ENCODE measurements around the gene KIFC3. TPM values are rescaled to one million over a fixed set of nuclear protein-coding genes. Genes with fewer than 3 reads are reported as not detected.
"Not testable (repeated sequence)": the region's sequence is repeated elsewhere in the genome, so short reads cannot be mapped to it uniquely, and the experiment has no call there.

The KIFC3 gene
- total RNA-seq, 1 donor from 2014 or later = 55.3 TPM

GRCh38 chr16:57752203-57752580 is 50.1 kb downstream of the KIFC3 start:
- DNase-seq (ENCODE audit: missing footprints) = peak; percentile 49
- no peak for ATAC-seq
- intact Hi-C loops (cut with DNase I) = loop anchor here (10.0 kb wide), 1 partner anchor 253 kb away; the partner anchor contains the start of genes USB1 and ZNF319

DNA sequence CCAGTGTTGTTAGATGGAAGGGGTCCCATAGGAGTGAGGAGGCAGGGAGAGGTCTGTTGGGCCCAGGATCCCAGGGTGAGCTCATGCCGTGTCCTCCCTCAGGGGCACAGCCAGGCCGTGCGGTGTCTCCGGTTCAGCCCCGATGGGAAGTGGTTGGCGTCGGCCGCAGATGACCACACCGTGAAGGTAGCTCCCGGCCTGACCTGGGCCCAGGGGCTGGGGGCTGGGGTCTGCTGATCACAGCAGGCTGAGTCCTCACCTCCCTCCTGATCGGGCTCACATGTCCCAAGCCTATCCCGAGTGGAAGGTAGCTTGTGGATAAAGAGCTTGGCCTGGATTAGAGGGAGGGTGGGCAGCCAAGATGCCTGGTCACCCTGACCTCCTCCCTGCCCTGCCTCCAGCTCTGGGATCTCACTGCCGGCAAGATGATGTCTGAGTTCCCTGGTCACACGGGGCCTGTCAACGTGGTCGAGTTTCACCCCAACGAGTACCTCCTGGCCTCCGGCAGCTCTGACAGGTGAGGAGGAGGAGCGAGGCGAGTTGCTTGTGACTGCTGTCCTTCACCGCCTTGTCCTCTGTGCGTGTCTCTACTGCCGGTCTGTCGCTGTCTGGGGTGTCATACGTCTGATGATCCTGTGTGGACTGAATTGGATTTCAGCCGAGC is 50.6 kb downstream of the KIFC3 start:
- ATAC-seq = no peak
- intact Hi-C loops (cut with DNase I) = loop anchor here (10.0 kb wide), 1 partner anchor 253 kb away; the partner anchor contains the start of genes USB1 and ZNF319
- peak; percentile 62 for DNase-seq (ENCODE audit: missing footprints)

DNA sequence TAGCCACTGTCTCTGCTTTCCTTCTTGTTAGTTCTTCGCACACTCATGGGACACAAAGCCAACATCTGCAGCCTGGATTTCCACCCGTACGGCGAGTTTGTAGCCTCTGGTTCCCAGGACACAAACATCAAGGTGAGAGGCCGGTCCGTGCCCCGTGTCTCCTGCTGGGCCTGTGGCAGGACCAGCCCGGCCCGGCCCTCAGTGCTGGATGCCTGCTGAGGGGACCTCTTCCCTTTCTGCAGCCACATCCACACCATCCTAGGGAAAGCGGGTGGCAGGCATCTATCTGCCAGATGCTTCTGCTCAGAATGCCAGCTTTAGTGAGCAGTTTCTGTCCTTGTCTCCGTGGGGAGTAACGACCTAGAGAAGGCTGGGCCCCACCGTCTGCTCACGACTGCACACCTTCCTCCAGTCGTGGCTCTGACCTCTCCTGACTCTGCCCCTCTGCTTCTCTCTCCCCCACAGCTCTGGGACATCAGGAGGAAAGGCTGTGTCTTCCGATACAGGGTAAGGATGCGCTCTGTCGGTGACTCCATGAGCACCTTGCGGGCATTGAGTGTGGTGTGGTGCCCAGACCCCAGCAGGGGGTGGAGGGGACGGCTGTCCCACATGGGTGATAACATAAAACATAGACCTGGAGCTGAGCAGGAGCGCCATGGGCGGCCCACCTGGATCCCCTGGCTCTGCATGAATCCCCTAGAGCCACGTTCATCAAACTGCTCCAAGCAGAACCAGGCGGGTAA is 51.3 kb downstream of the KIFC3 start:
- DNase-seq (ENCODE audit: missing footprints) = peak; percentile 41
- intact Hi-C loops (cut with DNase I) = loop anchor here (10.0 kb wide), 1 partner anchor 254 kb away; the partner anchor contains the start of genes USB1 and ZNF319
- ATAC-seq = no peak

DNA sequence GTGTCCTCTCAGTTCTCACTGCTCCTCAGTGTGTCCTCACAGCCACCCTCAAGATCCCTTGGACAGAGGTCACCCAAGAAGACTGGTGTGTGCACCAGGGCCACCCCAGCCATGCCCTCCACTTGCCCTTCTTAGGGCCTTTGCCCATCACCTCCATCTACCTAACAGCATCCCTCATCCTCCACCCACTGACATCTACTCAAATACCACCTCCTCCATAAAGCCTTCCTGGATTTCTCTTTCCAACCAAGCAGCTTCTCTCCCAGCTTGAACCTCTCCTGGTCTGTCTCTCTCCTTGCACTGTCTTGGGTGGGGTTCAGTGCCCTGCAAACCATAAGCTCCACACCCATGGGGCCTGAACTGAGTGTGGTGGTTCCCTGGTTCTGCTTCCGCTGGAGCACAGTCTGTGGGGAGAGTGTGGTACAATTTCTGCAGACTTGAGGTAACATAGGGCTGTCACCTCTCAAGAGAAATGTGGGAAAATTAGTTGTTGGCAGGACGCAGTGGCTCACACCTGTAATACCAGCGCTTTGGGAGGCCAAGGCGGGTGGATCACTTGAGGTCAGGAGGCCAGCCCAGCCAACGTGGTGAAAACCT is 52.3 kb downstream of the KIFC3 start:
- intact Hi-C loops (cut with DNase I) = loop anchor here (10.0 kb wide), 1 partner anchor 255 kb away; the partner anchor contains the start of genes USB1 and ZNF319
- ATAC-seq (no peak), DNase-seq (ENCODE audit: missing footprints) (peak; percentile 15)

GRCh38 chr16:57749101-57749692 is 53.1 kb downstream of the KIFC3 start:
- ATAC-seq = no peak
- peak; percentile 14 for DNase-seq (ENCODE audit: missing footprints)
- intact Hi-C loops (cut with DNase I) = no loop called here

DNA sequence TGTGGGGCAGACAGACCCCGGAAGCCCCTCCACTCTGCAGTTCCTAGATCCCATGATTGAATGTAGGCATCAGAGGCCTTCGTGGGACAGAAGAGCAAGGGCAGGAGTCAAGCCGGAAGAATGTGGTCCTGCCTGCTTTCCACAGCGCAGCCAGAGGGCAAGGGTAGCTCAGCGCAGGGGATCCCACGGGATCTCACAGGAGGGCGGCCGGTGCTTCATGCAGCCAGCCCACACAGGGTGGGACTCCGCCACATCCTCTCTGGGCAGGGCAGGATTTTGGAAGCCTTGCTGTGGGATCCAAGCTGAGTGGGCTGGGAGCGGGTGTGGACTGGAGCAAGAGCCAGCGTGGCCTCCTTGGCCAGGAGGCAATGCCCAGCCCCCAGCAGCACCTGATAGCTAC is 53.7 kb downstream of the KIFC3 start:
- peak; percentile 42 for DNase-seq (ENCODE audit: missing footprints)
- ATAC-seq = no peak
- intact Hi-C loops (cut with DNase I) = no loop called here

DNA sequence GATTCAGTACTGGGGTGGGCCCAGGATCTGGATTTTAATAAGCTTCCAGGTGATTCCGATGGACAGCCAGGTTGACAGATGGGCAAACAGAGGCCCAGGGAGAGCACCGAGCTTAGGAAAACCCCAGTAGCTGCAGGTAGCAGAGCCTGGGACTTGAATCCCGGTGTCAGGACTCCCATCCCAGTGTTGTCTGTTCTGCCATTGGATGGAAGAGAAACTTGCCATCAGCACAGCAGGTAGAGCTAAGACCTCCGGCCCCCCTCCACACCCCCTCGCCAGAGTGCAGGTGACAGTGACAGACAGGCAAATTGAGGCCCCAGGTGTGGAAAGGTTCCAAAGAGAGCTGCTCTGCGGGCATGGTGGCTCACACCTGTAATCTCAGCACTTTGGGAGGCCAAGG is 54.3 kb downstream of the KIFC3 start:
- ATAC-seq (no peak), DNase-seq (ENCODE audit: missing footprints) (peak; percentile 42)
- intact Hi-C loops (cut with DNase I) = no loop called here

GRCh38 chr16:57747496-57747895 is 54.8 kb downstream of the KIFC3 start:
- DNase-seq (ENCODE audit: missing footprints) = no peak
- no peak for ATAC-seq
- intact Hi-C loops (cut with DNase I) = no loop called here

GRCh38 chr16:57747091-57747490 is 55.2 kb downstream of the KIFC3 start:
- no peak for ATAC-seq
- intact Hi-C loops (cut with DNase I) = no loop called here
- peak; percentile 4 for DNase-seq (ENCODE audit: missing footprints)

DNA sequence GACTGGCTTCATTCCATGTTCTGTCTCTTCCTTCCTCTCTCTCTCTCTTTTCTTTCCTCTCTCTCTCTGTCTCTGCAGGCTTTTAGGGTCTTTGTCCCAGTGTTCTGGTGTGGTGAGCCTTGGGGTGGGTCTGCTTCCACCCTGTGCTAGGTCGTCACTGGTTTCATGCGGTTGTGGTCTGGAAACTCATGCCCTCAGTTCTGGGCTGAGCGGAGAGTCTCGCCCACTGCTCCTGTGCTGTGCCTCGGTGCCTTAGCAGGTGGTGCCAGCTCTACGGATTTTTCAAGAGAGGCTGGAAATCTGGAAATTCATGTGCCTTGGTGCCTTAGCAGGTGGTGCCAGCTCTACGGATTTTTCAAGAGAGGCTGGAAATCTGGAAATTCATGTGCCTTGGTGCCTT is 56.0 kb downstream of the KIFC3 start:
- intact Hi-C loops (cut with DNase I); ATAC-seq; DNase-seq (ENCODE audit: missing footprints): not testable (repeated sequence)

- ATAC-seq (no peak), DNase-seq (ENCODE audit: missing footprints) (peak; percentile 23)
- intact Hi-C loops (cut with DNase I) = no loop called here
Observed at GRCh38 chr16:57745768-57746167, 56.5 kb downstream of the KIFC3 start.

- DNase-seq (ENCODE audit: missing footprints) (peak; percentile 59), ATAC-seq (no peak)
- intact Hi-C loops (cut with DNase I) = no loop called here
Observed at GRCh38 chr16:57744642-57744903, 57.7 kb downstream of the KIFC3 start.

DNA sequence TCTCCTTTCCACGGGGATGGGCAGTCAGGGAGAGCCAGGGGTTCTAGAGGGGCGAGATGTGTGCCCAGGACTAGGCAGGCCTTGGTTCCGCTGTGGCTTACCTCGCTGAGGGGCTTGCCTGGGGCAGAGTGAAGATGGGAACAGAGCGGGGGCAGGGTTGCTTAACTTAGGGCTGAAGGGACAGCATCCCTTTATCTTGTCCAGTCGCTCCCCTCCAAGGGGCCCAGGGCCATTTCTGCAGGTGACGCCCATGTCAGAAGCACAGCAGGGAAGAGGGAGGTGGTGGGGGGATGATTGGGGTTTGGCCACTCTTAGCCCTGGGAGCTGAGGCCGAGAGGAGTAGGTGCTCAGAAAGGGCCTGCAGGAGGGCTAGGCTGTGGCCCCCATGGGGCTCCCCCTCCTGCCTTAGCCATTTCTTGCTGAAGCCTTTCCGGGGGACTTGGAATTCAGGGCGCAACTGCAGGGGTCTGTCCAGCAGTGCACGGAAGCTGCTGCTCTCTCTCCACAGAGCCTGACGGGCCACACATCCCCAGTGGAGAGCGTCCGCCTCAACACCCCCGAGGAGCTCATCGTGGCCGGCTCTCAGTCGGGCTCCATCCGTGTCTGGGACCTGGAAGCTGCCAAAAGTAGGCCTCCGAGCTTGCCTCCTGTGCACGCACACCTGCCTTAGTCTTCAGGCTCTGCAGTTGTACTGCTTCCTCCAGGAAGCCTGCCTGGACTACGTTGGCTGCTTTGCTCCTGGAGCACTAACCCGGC is 58.2 kb downstream of the KIFC3 start:
- peak; percentile 22 for DNase-seq (ENCODE audit: missing footprints)
- intact Hi-C loops (cut with DNase I) = no loop called here
- no peak for ATAC-seq

- intact Hi-C loops (cut with DNase I) = no loop called here
- peak; percentile 30 for DNase-seq (ENCODE audit: missing footprints)
- no peak for ATAC-seq
Observed at GRCh38 chr16:57743458-57743857, 58.8 kb downstream of the KIFC3 start.

DNA sequence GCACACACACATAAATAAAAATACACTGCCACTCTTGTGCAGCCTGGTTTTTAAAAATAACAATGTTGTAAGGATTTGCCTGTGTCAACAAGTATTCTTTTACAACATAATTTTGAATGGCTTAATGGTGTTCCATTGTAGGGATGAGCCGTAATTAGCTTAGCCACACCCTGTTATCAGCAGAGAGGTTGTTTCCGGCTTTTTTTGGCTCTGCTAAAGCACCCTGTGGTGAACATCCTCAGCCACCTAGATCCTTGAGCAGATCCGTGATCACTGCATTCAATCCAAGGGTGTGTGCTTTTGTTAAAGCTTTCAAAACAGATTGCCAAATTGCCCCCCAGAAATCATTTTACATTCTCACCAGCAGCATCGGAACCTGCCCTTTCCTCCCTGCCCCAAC is 59.7 kb downstream of the KIFC3 start:
- intact Hi-C loops (cut with DNase I) = no loop called here
- ATAC-seq (no peak), DNase-seq (ENCODE audit: missing footprints) (no peak)

- DNase-seq (ENCODE audit: missing footprints) = peak; percentile 64
- intact Hi-C loops (cut with DNase I) = no loop called here
- ATAC-seq = peak; percentile 48
Observed at GRCh38 chr16:57741660-57742191, 60.6 kb downstream of the KIFC3 start.

- DNase-seq (ENCODE audit: missing footprints) (peak; percentile 45), ATAC-seq (no peak)
- intact Hi-C loops (cut with DNase I) = no loop called here
Observed at GRCh38 chr16:57740423-57741071, 61.7 kb downstream of the KIFC3 start.

DNA sequence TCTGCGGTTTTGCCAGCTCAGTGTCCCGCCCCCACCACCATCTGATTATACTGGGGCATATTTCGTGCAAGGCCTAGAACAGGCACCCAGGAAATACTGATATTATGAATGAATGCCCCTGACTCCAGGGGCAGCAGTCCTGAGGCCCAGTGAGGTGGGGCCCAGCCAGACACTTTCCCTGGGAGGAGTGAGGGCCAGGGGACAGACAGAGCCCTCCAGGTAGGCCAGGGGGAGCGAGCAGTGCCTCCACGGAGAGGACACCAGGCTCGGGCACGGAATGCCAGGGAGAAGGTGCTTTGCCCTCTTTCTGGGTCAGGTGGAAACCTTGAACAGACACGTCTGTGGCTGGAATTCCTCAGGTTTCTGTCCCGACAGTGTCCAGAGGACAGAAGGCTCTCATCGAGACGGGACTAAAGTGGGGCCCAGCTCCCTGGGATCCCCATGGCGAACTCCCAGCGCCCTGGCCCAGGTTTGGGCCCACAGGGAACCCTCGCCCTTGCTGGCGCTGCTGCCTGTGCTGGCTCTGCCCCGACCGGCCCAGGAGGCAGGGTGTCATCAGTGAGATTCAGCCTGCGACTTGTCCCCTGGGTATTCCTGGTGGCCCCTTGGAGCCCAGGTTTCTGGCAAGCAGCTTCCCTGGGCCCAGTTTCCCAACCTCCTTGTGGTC is 62.4 kb downstream of the KIFC3 start:
- ATAC-seq = no peak
- DNase-seq (ENCODE audit: missing footprints) = no peak
- intact Hi-C loops (cut with DNase I) = no loop called here

Measured in Right ventricle myocardium inferior (tissue), 1 donor.